ENCODE measurements around the gene MYO1A. TPM values are rescaled to one million over a fixed set of nuclear protein-coding genes. Genes with fewer than 3 reads are reported as not detected.

The MYO1A gene
- total RNA-seq, 4 donors from 2014 or later, result 0.56 to 1.2 TPM; not detected in 2

DNA sequence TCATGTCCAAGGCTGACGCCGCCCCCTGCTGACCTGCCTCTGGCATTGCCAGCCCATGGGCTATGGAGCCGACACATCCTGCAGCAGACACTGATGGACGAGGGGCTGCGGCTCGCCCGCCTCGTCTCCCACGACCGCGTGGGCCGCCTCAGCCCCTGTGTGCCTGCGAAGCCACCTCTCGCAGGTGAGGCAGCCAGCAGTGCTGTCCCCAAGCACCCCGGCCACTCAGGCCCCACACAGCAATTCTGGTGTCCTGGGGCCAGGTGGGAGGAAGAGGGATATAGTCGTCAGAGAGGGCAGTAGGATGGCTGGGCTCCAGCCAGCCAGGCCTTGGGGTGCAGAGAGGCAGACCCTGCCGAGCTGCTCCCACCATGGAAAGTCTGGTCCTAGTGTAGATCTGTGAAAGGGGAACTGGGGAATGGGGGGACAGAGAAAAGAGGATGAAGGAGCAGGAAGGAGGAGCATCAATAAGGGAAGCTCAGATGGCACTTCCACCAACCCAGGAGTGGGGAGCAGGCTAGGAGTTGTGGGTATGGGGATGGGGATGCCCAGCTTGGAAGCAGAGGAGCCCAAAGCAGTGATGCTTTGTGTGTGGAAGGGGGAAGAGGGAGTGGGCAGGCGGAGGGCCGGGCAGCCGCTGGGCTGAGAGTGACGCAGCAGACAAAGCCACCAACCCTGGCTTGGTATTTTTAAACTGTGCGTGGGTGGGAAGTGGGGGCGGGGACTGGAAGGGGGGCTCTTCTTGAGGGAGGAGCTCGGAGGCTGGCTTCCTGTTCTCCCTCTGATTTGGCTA is 43.7 kb upstream of the MYO1A start:
- DNase-seq, result peak; percentile 37 to 59
- peaks cover 0 to 12% of the 10 kb centered on the region in 2 donors for H3K36me3 ChIP-seq
- H3K4me3 ChIP-seq, result no peak overlapping the region
- intact Hi-C loops (cut with DNase I; ENCODE audit: low total_unique reads), result no loop called here
- H3K27ac ChIP-seq, result peak overlapping the region; percentile 60 to 71 (median 64)
- no peaks in the 10 kb centered on the region for H3K27me3 ChIP-seq
- in situ Hi-C loops (cut with MboI; ENCODE audit: low sequenced_read_pairs in 4 of 4), result no loop called here
- peak; percentile 24 to 50 for ATAC-seq
- TF ChIP-seq POLR2A (IDR thresholded peaks at IDR 0.05), result peak in 1 of 2 donors; percentile 7
- TF ChIP-seq, protein P1, sequence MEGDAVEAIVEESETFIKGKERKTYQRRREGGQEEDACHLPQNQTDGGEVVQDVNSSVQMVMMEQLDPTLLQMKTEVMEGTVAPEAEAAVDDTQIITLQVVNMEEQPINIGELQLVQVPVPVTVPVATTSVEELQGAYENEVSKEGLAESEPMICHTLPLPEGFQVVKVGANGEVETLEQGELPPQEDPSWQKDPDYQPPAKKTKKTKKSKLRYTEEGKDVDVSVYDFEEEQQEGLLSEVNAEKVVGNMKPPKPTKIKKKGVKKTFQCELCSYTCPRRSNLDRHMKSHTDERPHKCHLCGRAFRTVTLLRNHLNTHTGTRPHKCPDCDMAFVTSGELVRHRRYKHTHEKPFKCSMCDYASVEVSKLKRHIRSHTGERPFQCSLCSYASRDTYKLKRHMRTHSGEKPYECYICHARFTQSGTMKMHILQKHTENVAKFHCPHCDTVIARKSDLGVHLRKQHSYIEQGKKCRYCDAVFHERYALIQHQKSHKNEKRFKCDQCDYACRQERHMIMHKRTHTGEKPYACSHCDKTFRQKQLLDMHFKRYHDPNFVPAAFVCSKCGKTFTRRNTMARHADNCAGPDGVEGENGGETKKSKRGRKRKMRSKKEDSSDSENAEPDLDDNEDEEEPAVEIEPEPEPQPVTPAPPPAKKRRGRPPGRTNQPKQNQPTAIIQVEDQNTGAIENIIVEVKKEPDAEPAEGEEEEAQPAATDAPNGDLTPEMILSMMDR (IDR thresholded peaks at IDR 0.05 in 4 of 5, conservative IDR thresholded peaks at IDR 0.05 in 1 of 5), result peak in 3 of 5 experiments; percentile 14 to 45 (median 44)
- peaks cover 0 to 23% of the 10 kb centered on the region in 2 donors for H3K4me1 ChIP-seq
- no peaks in the 10 kb centered on the region for H3K9me3 ChIP-seq

- in situ Hi-C loops (cut with MboI; ENCODE audit: low sequenced_read_pairs in 4 of 4), result no loop called here
Measured at GRCh38 chr12:57092876-57093414, 43.0 kb upstream of the MYO1A start.

GRCh38 chr12:57092529-57092862 is 42.6 kb upstream of the MYO1A start:
- no peak for TF ChIP-seq POLR2A (IDR thresholded peaks at IDR 0.05)
- TF ChIP-seq, protein P1 (IDR thresholded peaks at IDR 0.05 in 4 of 5, conservative IDR thresholded peaks at IDR 0.05 in 1 of 5), result no peak
- no peak overlapping the region for H3K4me3 ChIP-seq
- in situ Hi-C loops (cut with MboI; ENCODE audit: low sequenced_read_pairs in 4 of 4), result no loop called here
- DNase-seq, result no peak
- no peaks in the 10 kb centered on the region for H3K9me3 ChIP-seq
- peak overlapping the region in 1 of 4 donors; percentile 8 for H3K27ac ChIP-seq
- H3K36me3 ChIP-seq, result peaks cover 0 to 12% of the 10 kb centered on the region in 2 donors
- intact Hi-C loops (cut with DNase I; ENCODE audit: low total_unique reads), result no loop called here
- H3K4me1 ChIP-seq, result peaks cover 0 to 31% of the 10 kb centered on the region in 2 donors
- ATAC-seq, result no peak
- H3K27me3 ChIP-seq, result no peaks in the 10 kb centered on the region

More at GRCh38 chr12:57092876-57093414, 43.0 kb upstream of the MYO1A start:
- no peaks in the 10 kb centered on the region for H3K9me3 ChIP-seq
- peak overlapping the region; percentile 60 to 71 (median 64) for H3K27ac ChIP-seq
- peaks cover 0 to 12% of the 10 kb centered on the region in 2 donors for H3K36me3 ChIP-seq
- intact Hi-C loops (cut with DNase I; ENCODE audit: low total_unique reads), result no loop called here
- no peak overlapping the region for H3K4me3 ChIP-seq
- H3K4me1 ChIP-seq, result peaks cover 0 to 27% of the 10 kb centered on the region in 2 donors
- ATAC-seq (no peak), DNase-seq (no peak)
- no peaks in the 10 kb centered on the region for H3K27me3 ChIP-seq
- TF ChIP-seq POLR2A (IDR thresholded peaks at IDR 0.05), result no peak
- TF ChIP-seq, protein P1 (IDR thresholded peaks at IDR 0.05 in 4 of 5, conservative IDR thresholded peaks at IDR 0.05 in 1 of 5), result no peak

GRCh38 chr12:57091638-57092528 is 42.0 kb upstream of the MYO1A start:
- Histone ChIP-seq H3K9me3 (no peaks in the 10 kb centered on the region), H3K27me3 (no peaks in the 10 kb centered on the region), H3K27ac (peak overlapping the region in 2 of 4 donors; percentile 8 to 22), H3K36me3 (peaks cover 0 to 12% of the 10 kb centered on the region in 2 donors), H3K4me3 (no peak overlapping the region), H3K4me1 (peaks cover 0 to 33% of the 10 kb centered on the region in 2 donors)
- intact Hi-C loops (cut with DNase I; ENCODE audit: low total_unique reads), result loop anchor here (2.0 kb wide), 1 partner anchor 23 kb away; no protein-coding TSS in a partner anchor
- no peak for TF ChIP-seq POLR2A (IDR thresholded peaks at IDR 0.05)
- TF ChIP-seq, protein P1 (IDR thresholded peaks at IDR 0.05 in 4 of 5, conservative IDR thresholded peaks at IDR 0.05 in 1 of 5), result no peak
- no peak for DNase-seq
- ATAC-seq, result no peak
- in situ Hi-C loops (cut with MboI; ENCODE audit: low sequenced_read_pairs in 4 of 4), result no loop called here

Measured in gastrocnemius medialis (tissue), 4 donors.